DND-41 (cell line): ENCODE measurements around the gene CTXN2.

ENCODE experiments used
- EZH2 ChIP-seq: IDR thresholded peaks from 3 replicates; pipeline ENCODE4 v1.6.1; 2012; ENCODE audit warnings: borderline replicate concordance, low read depth, mild to moderate bottlenecking, moderate library complexity, low read length, inconsistent platforms; ENCODE audit not compliant: severe bottlenecking
- TF ChIP-seq, protein P1 (sequence below): IDR thresholded peaks from 2 replicates; pipeline ENCODE4 v1.5.1; 2012; ENCODE audit warnings: borderline replicate concordance, low read length, moderate library complexity, mild to moderate bottlenecking; ENCODE audit not compliant: poor library complexity, severe bottlenecking; ENCODE audit errors: extremely low read depth

DNA sequence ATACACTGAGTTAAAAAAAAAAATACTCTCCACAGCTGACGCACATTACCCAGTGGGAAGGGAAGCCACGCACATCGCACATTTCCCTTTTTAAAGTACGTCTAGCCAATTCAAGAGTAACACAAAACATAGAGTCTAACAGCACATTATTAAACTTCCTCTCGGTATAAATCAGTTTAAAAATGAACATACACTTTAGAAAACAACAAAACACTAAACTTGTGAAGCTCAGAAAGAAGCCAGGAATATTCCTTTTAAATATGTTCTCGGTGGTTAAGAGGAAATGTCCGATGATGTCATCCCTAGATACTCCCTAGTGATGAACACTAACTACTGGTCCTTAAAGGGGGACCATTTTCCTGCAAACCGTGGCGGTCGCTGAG, 14.1 kb upstream of the CTXN2 start:
- TF ChIP-seq, protein P1, sequence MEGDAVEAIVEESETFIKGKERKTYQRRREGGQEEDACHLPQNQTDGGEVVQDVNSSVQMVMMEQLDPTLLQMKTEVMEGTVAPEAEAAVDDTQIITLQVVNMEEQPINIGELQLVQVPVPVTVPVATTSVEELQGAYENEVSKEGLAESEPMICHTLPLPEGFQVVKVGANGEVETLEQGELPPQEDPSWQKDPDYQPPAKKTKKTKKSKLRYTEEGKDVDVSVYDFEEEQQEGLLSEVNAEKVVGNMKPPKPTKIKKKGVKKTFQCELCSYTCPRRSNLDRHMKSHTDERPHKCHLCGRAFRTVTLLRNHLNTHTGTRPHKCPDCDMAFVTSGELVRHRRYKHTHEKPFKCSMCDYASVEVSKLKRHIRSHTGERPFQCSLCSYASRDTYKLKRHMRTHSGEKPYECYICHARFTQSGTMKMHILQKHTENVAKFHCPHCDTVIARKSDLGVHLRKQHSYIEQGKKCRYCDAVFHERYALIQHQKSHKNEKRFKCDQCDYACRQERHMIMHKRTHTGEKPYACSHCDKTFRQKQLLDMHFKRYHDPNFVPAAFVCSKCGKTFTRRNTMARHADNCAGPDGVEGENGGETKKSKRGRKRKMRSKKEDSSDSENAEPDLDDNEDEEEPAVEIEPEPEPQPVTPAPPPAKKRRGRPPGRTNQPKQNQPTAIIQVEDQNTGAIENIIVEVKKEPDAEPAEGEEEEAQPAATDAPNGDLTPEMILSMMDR = no peak
- no peak for TF ChIP-seq EZH2
